HepG2 (cell line): ENCODE measurements around the gene CDC42BPG. TPM values are rescaled to one million over a fixed set of nuclear protein-coding genes. Genes with fewer than 3 reads are reported as not detected.

Source experiments
- CC2D1A ChIP-seq: sonication (generic); formaldehyde crosslinking; IDR thresholded peaks from 2 replicates; pipeline ENCODE4 v1.8.1; 2023; ENCODE audit warnings: mild to moderate bottlenecking, missing genetic modification reagents
- DNMT3B ChIP-seq: conservative IDR thresholded peaks from 2 replicates; pipeline ENCODE4 v1.6.1; 2016; ENCODE audit warnings: missing biosample characterization, control low read depth
- GMEB1 ChIP-seq: sonication (generic); formaldehyde crosslinking; IDR thresholded peaks from 2 replicates; pipeline ENCODE4 v1.5.1; 2020; ENCODE audit warnings: missing genetic modification reagents, mild to moderate bottlenecking, borderline replicate concordance
- HNF4A ChIP-seq: sonication (generic); formaldehyde crosslinking; IDR thresholded peaks from 2 replicates; pipeline ENCODE4 v1.4.0; 2020; ENCODE audit warnings: missing genetic modification reagents
- MATR3 ChIP-seq: sonication (generic); formaldehyde crosslinking; IDR thresholded peaks from 2 replicates; pipeline ENCODE4 v1.4.0; 2020; ENCODE audit warnings: missing genetic modification reagents
- PRDM15 ChIP-seq: sonication (generic); formaldehyde crosslinking; IDR thresholded peaks from 2 replicates; pipeline ENCODE4 v1.4.0; 2020; ENCODE audit warnings: missing genetic modification reagents
- RBFOX2 ChIP-seq: fragments of 200-400 bp; formaldehyde crosslinking; IDR thresholded peaks from 2 replicates; pipeline ENCODE4 v1.6.1; 2017; ENCODE audit warnings: low read depth, mild to moderate bottlenecking, low read length
- SAP130 ChIP-seq: IDR thresholded peaks from 2 replicates; pipeline ENCODE4 v1.6.1; 2016; ENCODE audit warnings: low read depth
- SIX1 ChIP-seq: sonication (generic); formaldehyde crosslinking; IDR thresholded peaks from 2 replicates; pipeline ENCODE4 v1.4.0; 2020; ENCODE audit warnings: missing genetic modification reagents, borderline replicate concordance
- WIZ ChIP-seq: sonication (generic); formaldehyde crosslinking; IDR thresholded peaks from 2 replicates; pipeline ENCODE4 v1.5.1; 2020; ENCODE audit warnings: mild to moderate bottlenecking, missing genetic modification reagents
- ZBTB34 ChIP-seq: sonication (generic); formaldehyde crosslinking; IDR thresholded peaks from 2 replicates; pipeline ENCODE4 v1.8.0; 2022; ENCODE audit warnings: mild to moderate bottlenecking, missing genetic modification reagents
- ZFX ChIP-seq: sonication (generic); formaldehyde crosslinking; IDR thresholded peaks from 2 replicates; pipeline ENCODE4 v1.4.0; 2020; ENCODE audit warnings: mild to moderate bottlenecking, low read depth, missing genetic modification reagents, moderate library complexity
- ZNF282 ChIP-seq: fragments of 450-650 bp; IDR thresholded peaks from 2 replicates; pipeline ENCODE4 v1.6.1; 2018; ENCODE audit not compliant: partially characterized antibody
- ZNF331 ChIP-seq: sonication (generic); formaldehyde crosslinking; IDR thresholded peaks from 2 replicates; pipeline ENCODE4 v1.4.0; 2020; ENCODE audit warnings: missing genetic modification reagents
- ZNF609 ChIP-seq: sonication (generic); formaldehyde crosslinking; IDR thresholded peaks from 2 replicates; pipeline ENCODE4 v1.4.0; 2020; ENCODE audit warnings: mild to moderate bottlenecking, missing genetic modification reagents, borderline replicate concordance
- ZNF678 ChIP-seq: sonication (generic); formaldehyde crosslinking; IDR thresholded peaks from 2 replicates; pipeline ENCODE4 v1.4.0; 2020; ENCODE audit warnings: mild to moderate bottlenecking, missing genetic modification reagents
- ZNF749 ChIP-seq: sonication (generic); formaldehyde crosslinking; IDR thresholded peaks from 2 replicates; pipeline ENCODE4 v1.8.0; 2022; ENCODE audit warnings: mild to moderate bottlenecking, missing genetic modification reagents, moderate library complexity, borderline replicate concordance
- ZSCAN29 ChIP-seq: sonication (generic); formaldehyde crosslinking; conservative IDR thresholded peaks from 2 replicates; pipeline ENCODE4 v1.4.0; 2020; ENCODE audit warnings: mild to moderate bottlenecking, missing genetic modification reagents
- polyA plus RNA-seq, 8 experiments: library from polyadenylated mRNA; depleted of rRNA in 3 of 8; stranded (reverse) in 7 of 8; unstranded in 1 of 8; fragments of >200 nt; fragmentation: Illumina TruSeq in 4 of 8; extraction: Trizol in 4 of 8; gene quantifications; 2 replicates each; pipeline versions ENCODE4 v1.2.1 to v1.2.3, GENCODE V29; 2011 to 2016; ENCODE audit warnings: low read depth in 4 of 8, missing spikeins in 1 of 8, mixed read lengths in 1 of 8; ENCODE audit not compliant: insufficient read depth in 1 of 8
- total RNA-seq, 5 experiments: library from RNA; depleted of rRNA; stranded (reverse); fragments of >200 nt; fragmentation: Illumina TruSeq; extraction: Trizol; gene quantifications; 2 replicates each; pipeline ENCODE4 v1.2.3, GENCODE V29; 2016; ENCODE audit warnings: low read depth in 1 of 5

CDC42BPG gene
- total and polyA plus RNA-seq, 2 of the 13 experiments (the other 11 are each of a cell fraction or from before 2014, with no cell fraction given), result 0.55 to 1.4 TPM

- TF ChIP-seq GMEB1 (CRISPR knock-in tag) (0 out of 2 replicates have a peak, but pooled peaks have one; percentile 39), ZFX (CRISPR knock-in tag) (no peak), ZNF331 (CRISPR knock-in tag) (no peak), SAP130 (CRISPR knock-in tag) (peak; percentile 48; the same call in 1 of the 2 replicates), DNMT3B (CRISPR knock-in tag) (0 out of 2 replicates have a peak, but pooled peaks have one; percentile 33), MATR3 (CRISPR knock-in tag) (no peak), WIZ (no peak), ZSCAN29 (CRISPR knock-in tag) (no peak), ZBTB34 (CRISPR knock-in tag) (no peak), SIX1 (CRISPR knock-in tag) (no peak), ZNF749 (CRISPR knock-in tag) (no peak), HNF4A (CRISPR knock-in tag) (no peak), ZNF678 (CRISPR knock-in tag) (no peak), CC2D1A (CRISPR knock-in tag) (no peak), ZNF282 (no peak), RBFOX2 (peak; percentile 55; the same call in 1 of the 2 replicates), PRDM15 (CRISPR knock-in tag) (no peak), ZNF609 (CRISPR knock-in tag) (no peak)
Observed at GRCh38 chr11:64777449-64778222, 66.8 kb downstream of the CDC42BPG start (continued).
